ENCODE measurements around the gene NMNAT1. TPM values are rescaled to one million over a fixed set of nuclear protein-coding genes. Genes with fewer than 3 reads are reported as not detected.
A peak's percentile ranks its signal among the peaks of the same experiment; 100 is the strongest.

Gene NMNAT1
- total RNA-seq (10 to 100 TPM; 11.3 to 12.1 TPM), polyA plus RNA-seq (6.4 TPM)

- Mint-ChIP-seq H3K4me3 (peak within 1 kb of the TSS; percentile 94 to 98 (median 97)), H3K9me3 (no peaks in the 10 kb centered on the region), H3K27ac (peak within 1 kb of the TSS; percentile 80 to 99 (median 98)), H3K27me3 (peaks cover 0 to 2% of the 10 kb centered on the region in 2 donors), H3K4me1 (peaks cover 11 to 29% (median 28%) of the 10 kb centered on the region in 3 donors), H3K36me3 (peaks cover 0 to 27% (median 6%) of the 10 kb centered on the region in 3 donors)
- ChIA-PET CTCF (interaction anchor here (1.0 to 1.7 kb wide), 5 partner anchors 32 to 267 kb away, joined by 4 to 5 read pairs (median 5); partner anchors contain the start of gene KIF1B), POLR2A (interaction anchor here (0.6 to 1.1 kb wide), 3 partner anchors 15 to 33 kb away, joined by 3 to 4 read pairs (median 3); partner anchors contain the start of gene CTNNBIP1)
- H3K9me3 ChIP-seq (ENCODE audit: low read length) = no peaks in the 10 kb centered on the region
- H3K4me3 ChIP-seq (ENCODE audit: low read length) = peak within 1 kb of the TSS; percentile 98
- H3K27me3 ChIP-seq (ENCODE audit: insufficient read depth, low read length, poor library complexity, severe bottlenecking) = no peaks in the 10 kb centered on the region
- H3K4me1 ChIP-seq (ENCODE audit: insufficient read depth, low read length) = peaks cover 20% of the 10 kb centered on the region
- peak; percentile 80 to 91 (median 83) for DNase-seq
- peak within 1 kb of the TSS; percentile 93 for H3K27ac ChIP-seq (ENCODE audit: low read depth, low read length)
- peaks cover 5% of the 10 kb centered on the region for H3K36me3 ChIP-seq (ENCODE audit: insufficient read depth, low read length)
Observed at GRCh38 chr1:9942939-9943788, at the start of gene NMNAT1, which contains the start of gene LZIC. TSS of gene NMNAT1 (plus strand) at chr1:9943475. CDS start at chr1:9972074, 28,599 bp downstream. TSS of gene LZIC (minus strand) at chr1:9943391. CDS start at chr1:9936619, 6,772 bp downstream.

- DNase-seq = no peak
- peaks cover 4 to 8% (median 4%) of the 10 kb centered on the region in 3 donors for H3K4me1 Mint-ChIP-seq
- CTCF ChIA-PET = interaction anchor here (1.1 kb wide), 1 partner anchor 109 kb away, joined by 3 read pairs; no protein-coding TSS in a partner anchor
- peaks cover 0 to 7% (median 0%) of the 10 kb centered on the region in 3 donors for H3K36me3 Mint-ChIP-seq
- no peaks in the 10 kb centered on the region for H3K27me3 Mint-ChIP-seq
- H3K4me3 Mint-ChIP-seq = no peak overlapping the region
- no peaks in the 10 kb centered on the region for H3K9me3 Mint-ChIP-seq
- POLR2A ChIA-PET = interaction anchor here (0.9 kb wide), 1 partner anchor 17 kb away, joined by 3 read pairs; no protein-coding TSS in a partner anchor
- peak overlapping the region in 2 of 8 donors; percentile 6 to 24 for H3K27ac Mint-ChIP-seq
- Histone ChIP-seq H3K4me1 (ENCODE audit: insufficient read depth, low read length) (no peaks in the 10 kb centered on the region), H3K4me3 (ENCODE audit: low read length) (no peak overlapping the region), H3K27me3 (ENCODE audit: insufficient read depth, low read length, poor library complexity, severe bottlenecking) (no peaks in the 10 kb centered on the region), H3K27ac (ENCODE audit: low read depth, low read length) (no peak overlapping the region), H3K9me3 (ENCODE audit: low read length) (no peaks in the 10 kb centered on the region), H3K36me3 (ENCODE audit: insufficient read depth, low read length) (no peaks in the 10 kb centered on the region)
Observed at GRCh38 chr1:9894115-9894514, 49.2 kb upstream of the NMNAT1 start.

- H3K4me3 Mint-ChIP-seq = no peak overlapping the region
- no peaks in the 10 kb centered on the region for H3K36me3 ChIP-seq (ENCODE audit: insufficient read depth, low read length)
- POLR2A ChIA-PET = no interaction called here
Observed at GRCh38 chr1:9900142-9901043, 42.9 kb upstream of the NMNAT1 start.

GRCh38 chr1:9901148-9902059, 41.9 kb upstream of the NMNAT1 start:
- no peak overlapping the region for H3K27ac ChIP-seq (ENCODE audit: low read depth, low read length)
- Mint-ChIP-seq H3K27ac (peak overlapping the region in 5 of 8 donors; percentile 11 to 86 (median 19)), H3K4me1 (peaks cover 16 to 33% (median 17%) of the 10 kb centered on the region in 3 donors)

More at GRCh38 chr1:9900142-9901043, 42.9 kb upstream of the NMNAT1 start:
- Histone ChIP-seq H3K4me1 (ENCODE audit: insufficient read depth, low read length) (no peaks in the 10 kb centered on the region), H3K9me3 (ENCODE audit: low read length) (no peaks in the 10 kb centered on the region), H3K4me3 (ENCODE audit: low read length) (no peak overlapping the region), H3K27ac (ENCODE audit: low read depth, low read length) (no peak overlapping the region), H3K27me3 (ENCODE audit: insufficient read depth, low read length, poor library complexity, severe bottlenecking) (no peaks in the 10 kb centered on the region)
- CTCF ChIA-PET = interaction anchor here (1.1 to 1.2 kb wide), 2 partner anchors 50 to 116 kb away, joined by 3 read pairs; no protein-coding TSS in a partner anchor
- peaks cover 12 to 30% (median 17%) of the 10 kb centered on the region in 3 donors for H3K4me1 Mint-ChIP-seq
- no peaks in the 10 kb centered on the region for H3K27me3 Mint-ChIP-seq
- H3K9me3 Mint-ChIP-seq = no peaks in the 10 kb centered on the region
- no peaks in the 10 kb centered on the region for H3K36me3 Mint-ChIP-seq
- no peak for DNase-seq
- H3K27ac Mint-ChIP-seq = peak overlapping the region in 2 of 8 donors; percentile 29 to 33

GRCh38 chr1:9902060-9902452, 41.2 kb upstream of the NMNAT1 start:
- H3K4me1 Mint-ChIP-seq = peaks cover 17 to 33% (median 20%) of the 10 kb centered on the region in 3 donors
- Histone ChIP-seq H3K36me3 (ENCODE audit: insufficient read depth, low read length) (no peaks in the 10 kb centered on the region), H3K4me1 (ENCODE audit: insufficient read depth, low read length) (no peaks in the 10 kb centered on the region), H3K27me3 (ENCODE audit: insufficient read depth, low read length, poor library complexity, severe bottlenecking) (no peaks in the 10 kb centered on the region), H3K4me3 (ENCODE audit: low read length) (no peak overlapping the region), H3K9me3 (ENCODE audit: low read length) (no peaks in the 10 kb centered on the region), H3K27ac (ENCODE audit: low read depth, low read length) (no peak overlapping the region)
- peak overlapping the region in 1 of 8 donors; percentile 3 for H3K27ac Mint-ChIP-seq
- H3K27me3 Mint-ChIP-seq = no peaks in the 10 kb centered on the region
- ChIA-PET POLR2A (interaction anchor here (0.6 kb wide), 1 partner anchor 276 kb away, joined by 5 read pairs; no protein-coding TSS in a partner anchor), CTCF (no interaction called here)
- DNase-seq = no peak
- H3K4me3 Mint-ChIP-seq = no peak overlapping the region
- H3K36me3 Mint-ChIP-seq = no peaks in the 10 kb centered on the region
- no peaks in the 10 kb centered on the region for H3K9me3 Mint-ChIP-seq

More at GRCh38 chr1:9901148-9902059, 41.9 kb upstream of the NMNAT1 start:
- Histone ChIP-seq H3K4me3 (ENCODE audit: low read length) (no peak overlapping the region), H3K36me3 (ENCODE audit: insufficient read depth, low read length) (no peaks in the 10 kb centered on the region), H3K9me3 (ENCODE audit: low read length) (no peaks in the 10 kb centered on the region), H3K27me3 (ENCODE audit: insufficient read depth, low read length, poor library complexity, severe bottlenecking) (no peaks in the 10 kb centered on the region), H3K4me1 (ENCODE audit: insufficient read depth, low read length) (no peaks in the 10 kb centered on the region)
- Mint-ChIP-seq H3K27me3 (no peaks in the 10 kb centered on the region), H3K4me3 (no peak overlapping the region), H3K36me3 (no peaks in the 10 kb centered on the region), H3K9me3 (no peaks in the 10 kb centered on the region)
- ChIA-PET POLR2A (interaction anchor here (0.6 kb wide), 1 partner anchor 275 kb away, joined by 5 read pairs; no protein-coding TSS in a partner anchor), CTCF (interaction anchor here (1.1 kb wide), 1 partner anchor 49 kb away, joined by 3 read pairs; no protein-coding TSS in a partner anchor)
- DNase-seq = no peak

GRCh38 chr1:9903801-9904527, 39.3 kb upstream of the NMNAT1 start:
- DNase-seq = no peak
- Mint-ChIP-seq H3K4me1 (peaks cover 25 to 44% (median 33%) of the 10 kb centered on the region in 3 donors), H3K27ac (peak overlapping the region in 2 of 8 donors; percentile 50 to 54), H3K4me3 (no peak overlapping the region), H3K9me3 (no peaks in the 10 kb centered on the region), H3K36me3 (no peaks in the 10 kb centered on the region), H3K27me3 (no peaks in the 10 kb centered on the region)
- Histone ChIP-seq H3K27me3 (ENCODE audit: insufficient read depth, low read length, poor library complexity, severe bottlenecking) (no peaks in the 10 kb centered on the region), H3K36me3 (ENCODE audit: insufficient read depth, low read length) (no peaks in the 10 kb centered on the region), H3K4me3 (ENCODE audit: low read length) (no peak overlapping the region), H3K4me1 (ENCODE audit: insufficient read depth, low read length) (peaks cover 5% of the 10 kb centered on the region), H3K9me3 (ENCODE audit: low read length) (no peaks in the 10 kb centered on the region), H3K27ac (ENCODE audit: low read depth, low read length) (no peak overlapping the region)
- ChIA-PET POLR2A (no interaction called here), CTCF (interaction anchor here (1.5 kb wide), 1 partner anchor 13 kb away, joined by 3 read pairs; no protein-coding TSS in a partner anchor)

Data from CD8-positive, alpha-beta memory T cell (primary cell).